ENCODE results near the gene HTT. TPM values are rescaled to one million over a fixed set of nuclear protein-coding genes. Genes with fewer than 3 reads are reported as not detected.

The HTT gene
- total RNA-seq, 1 experiment from 2014 or later, result 37.4 TPM

- TF ChIP-seq EZH2 (IDR thresholded peaks at IDR 0.05) (no peak), POLR2A (IDR thresholded peaks at IDR 0.05; ENCODE audit: borderline replicate concordance, extremely low read depth, insufficient read depth, insufficient read length) (no peak)
Observed at GRCh38 chr4:3221184-3221494, 146.7 kb downstream of the HTT start (continued).

GRCh38 chr4:3221996-3222395 is 147.5 kb downstream of the HTT start:
- Histone ChIP-seq H3K9ac (ENCODE audit: low read length) (no peak overlapping the region), H2AFZ (ENCODE audit: low read depth, low read length, poor library complexity, severe bottlenecking) (no peak overlapping the region), H3K9me3 (ENCODE audit: control insufficient read depth in 1 of 2, insufficient read depth in 1 of 2, low read depth in 1 of 2, low read length in 2 of 2) (no peaks in the 10 kb centered on the region), H3K79me2 (ENCODE audit: insufficient read depth, low read length) (no peaks in the 10 kb centered on the region), H4K20me1 (ENCODE audit: insufficient read depth) (no peaks in the 10 kb centered on the region), H3K9me2 (ENCODE audit: insufficient read depth) (no peaks in the 10 kb centered on the region), H3K27ac (ENCODE audit: low read depth, low read length) (no peak overlapping the region), H3K27me3 (ENCODE audit: insufficient read depth, low read length) (no peaks in the 10 kb centered on the region), H3K4me1 (ENCODE audit: control insufficient read depth in 1 of 2, insufficient read depth in 2 of 2, low read length in 2 of 2) (no peaks in the 10 kb centered on the region), H3K4me3 (replicated peaks in 1 of 2; ENCODE audit: low read depth in 1 of 2, low read length in 2 of 2) (no peak overlapping the region), H3K36me3 (ENCODE audit: control insufficient read depth in 1 of 2, insufficient read depth in 2 of 2, low read length in 2 of 2) (peaks cover 0 to 14% of the 10 kb centered on the region in 2 experiments; a peak in 2 of 4 replicates), H3K4me2 (ENCODE audit: low read length) (no peak overlapping the region)
- TF ChIP-seq JUND (IDR thresholded peaks at IDR 0.05) (no peak), POLR2AphosphoS5 (IDR thresholded peaks at IDR 0.05; ENCODE audit: low read depth, low read length) (no peak), RAD21 (IDR thresholded peaks at IDR 0.05; ENCODE audit: low read depth) (no peak), ELF1 (IDR thresholded peaks at IDR 0.05; ENCODE audit: borderline replicate concordance, low read depth) (no peak)
- ChIA-PET RAD21 (ENCODE audit: low non-redundant PET in 1 of 2, low total read pairs in 2 of 2, uncharacterized antibody in 2 of 2, unreplicated experiment in 2 of 2) (no interaction called here), CTCF (no interaction called here), POLR2A (no interaction called here)
- intact Hi-C loops (cut with micrococcal nuclease), result no loop called here
- ATAC-seq (no peak), DNase-seq (ENCODE audit: low read depth, low spot score) (no peak)
- no TSS peak for BruUV-seq (replicated peaks)

GRCh38 chr4:3223346-3223745 is 148.9 kb downstream of the HTT start:
- CTCF ChIA-PET, result no interaction called here
- intact Hi-C loops (cut with micrococcal nuclease), result no loop called here
- peaks cover 1 to 15% of the 10 kb centered on the region in 2 experiments; a peak in 3 of 4 replicates for H3K36me3 ChIP-seq (ENCODE audit: control insufficient read depth in 1 of 2, insufficient read depth in 2 of 2, low read length in 2 of 2)
- TF ChIP-seq ZFX (IDR thresholded peaks at IDR 0.05) (no peak), JUND (IDR thresholded peaks at IDR 0.05) (no peak), EZH2phosphoT487 (IDR thresholded peaks at IDR 0.05; ENCODE audit: borderline replicate concordance) (no peak), ZBTB33 (IDR thresholded peaks at IDR 0.05; ENCODE audit: extremely low read depth, insufficient replicate concordance, low read length) (no peak), CEBPB (IDR thresholded peaks at IDR 0.05; ENCODE audit: low read depth) (no peak), EGR1 (IDR thresholded peaks at IDR 0.05; ENCODE audit: low read depth) (no peak), SP1 (IDR thresholded peaks at IDR 0.05; ENCODE audit: low read depth) (no peak), CBX3 (IDR thresholded peaks at IDR 0.05; ENCODE audit: low read depth) (no peak), SIN3A (IDR thresholded peaks at IDR 0.05; ENCODE audit: low read depth) (no peak), YY1 (IDR thresholded peaks at IDR 0.05; ENCODE audit: extremely low read depth, insufficient replicate concordance, low read depth, low read length) (no peak), ELF1 (IDR thresholded peaks at IDR 0.05; ENCODE audit: borderline replicate concordance, low read depth) (no peak), MAX (IDR thresholded peaks at IDR 0.05) (no peak), POLR2AphosphoS5 (IDR thresholded peaks at IDR 0.05; ENCODE audit: low read depth, low read length) (no peak), TCF7L2 (IDR thresholded peaks at IDR 0.05; ENCODE audit: borderline replicate concordance, extremely low read depth, insufficient read depth, insufficient read length) (no peak), CTCF (IDR thresholded peaks at IDR 0.05 in 2 of 3, conservative IDR thresholded peaks at IDR 0.05 in 1 of 3; ENCODE audit: borderline replicate concordance in 1 of 3, insufficient read depth in 1 of 3, low read depth in 2 of 3, low read length in 2 of 3) (no peak)

More at GRCh38 chr4:3223346-3223745, 148.9 kb downstream of the HTT start:
- RAD21 ChIA-PET (ENCODE audit: low non-redundant PET in 1 of 2, low total read pairs in 2 of 2, uncharacterized antibody in 2 of 2, unreplicated experiment in 2 of 2), result no interaction called here
- no peak for ATAC-seq
- POLR2A ChIA-PET, result no interaction called here
- Histone ChIP-seq H3K79me2 (ENCODE audit: insufficient read depth, low read length) (no peaks in the 10 kb centered on the region), H3K9me3 (ENCODE audit: control insufficient read depth in 1 of 2, insufficient read depth in 1 of 2, low read depth in 1 of 2, low read length in 2 of 2) (no peaks in the 10 kb centered on the region), H2AFZ (ENCODE audit: low read depth, low read length, poor library complexity, severe bottlenecking) (no peak overlapping the region), H3K27ac (ENCODE audit: low read depth, low read length) (no peak overlapping the region), H3K27me3 (ENCODE audit: insufficient read depth, low read length) (no peaks in the 10 kb centered on the region), H3K9me2 (ENCODE audit: insufficient read depth) (no peaks in the 10 kb centered on the region), H3K4me3 (replicated peaks in 1 of 2; ENCODE audit: low read depth in 1 of 2, low read length in 2 of 2) (no peak overlapping the region), H3K9ac (ENCODE audit: low read length) (no peak overlapping the region), H3K4me1 (ENCODE audit: control insufficient read depth in 1 of 2, insufficient read depth in 2 of 2, low read length in 2 of 2) (no peaks in the 10 kb centered on the region), H4K20me1 (ENCODE audit: insufficient read depth) (no peaks in the 10 kb centered on the region), H3K4me2 (ENCODE audit: low read length) (no peak overlapping the region)
- BruUV-seq (replicated peaks), result no TSS peak
- no peak for DNase-seq (ENCODE audit: low read depth, low spot score)
